Measurements from ENCODE around the gene PCDHGA1.

- TF ChIP-seq POLR2AphosphoS5 (IDR thresholded peaks at IDR 0.05; ENCODE audit: control insufficient read depth, insufficient read depth, low read depth, low read length) (no peak), CREB5 (CRISPR knock-in tag; IDR thresholded peaks at IDR 0.05) (no peak)
These were observed 195.3 kb downstream of the PCDHGA1 start for GRCh38 chr5:141525653-141526052.

Measured in K562 (cell line).